Measurements from ENCODE around the gene NEUROG3. TPM values are rescaled to one million over a fixed set of nuclear protein-coding genes. Genes with fewer than 3 reads are reported as not detected.

NEUROG3 gene
- total and polyA plus RNA-seq, 2 of the 8 experiments (the other 6 are each of a cell fraction or from before 2014, with no cell fraction given): 0.45 TPM; not detected in 1

- no peak overlapping the region for H3K27ac ChIP-seq (ENCODE audit: low read depth, low read length)
- H2BK5ac ChIP-seq (ENCODE audit: low read depth, low read length): no peak overlapping the region
- H4K5ac ChIP-seq (ENCODE audit: insufficient read length, low read depth, low read length): no peak overlapping the region
- no peak overlapping the region for H3K18ac ChIP-seq (ENCODE audit: extremely low read depth, low read length)
- H3K4me3 ChIP-seq (ENCODE audit: extremely low read depth in 1 of 4, insufficient read depth in 2 of 4, low read depth in 3 of 4, low read length in 4 of 4): no peak overlapping the region
- no peaks in the 10 kb centered on the region for H3K23me2 ChIP-seq (ENCODE audit: low read depth, low read length)
- H3K56ac ChIP-seq (replicated peaks; ENCODE audit: insufficient read length, low read depth, low read length): no peak overlapping the region
- no peak overlapping the region for H2AK5ac ChIP-seq (ENCODE audit: low read depth, low read length)
- H3K14ac ChIP-seq (ENCODE audit: insufficient read length): no peak overlapping the region
- no peak overlapping the region for H2BK12ac ChIP-seq (ENCODE audit: low read depth, low read length)
- no peak overlapping the region for H3K4me2 ChIP-seq (ENCODE audit: insufficient read depth in 1 of 2, low read depth in 2 of 2, low read length in 2 of 2)
- FAIRE-seq (no peak), DNase-seq (ENCODE audit: low read depth in 1 of 2, low spot score in 2 of 2) (no peak)
- H3K4ac ChIP-seq (replicated peaks; ENCODE audit: insufficient read length, low read depth, low read length): no peak overlapping the region
- H3K23ac ChIP-seq (ENCODE audit: insufficient read length): no peak overlapping the region
- H3K79me2 ChIP-seq (ENCODE audit: control insufficient read depth in 1 of 2, insufficient read depth in 2 of 2, low read length in 2 of 2): 0 out of 4 replicates have a peak, but pooled peaks cover 0 to 3% of the 10 kb centered on the region in 2 experiments
- 67% methylated on average over 1 of the region's 1 CpG; no CpG with 5 or more reads in 1 of the 2 experiments for WGBS, 2 experiments (ENCODE audit: extremely low coverage in 1 of 2, insufficient coverage in 1 of 2, insufficient read length in 1 of 2, insufficient replicate concordance in 2 of 2, low coverage in 1 of 2, low lambda C conversion rate in 2 of 2, missing lambda C conversion rate in 1 of 2)
- no peak overlapping the region for H2BK20ac ChIP-seq (ENCODE audit: low read length)
- no peak for TF ChIP-seq BCL11A (IDR thresholded peaks at IDR 0.05; ENCODE audit: low read depth in 2 of 2, low read length in 2 of 2)
- no peak for TF ChIP-seq TAF1 (IDR thresholded peaks at IDR 0.05; ENCODE audit: low read depth, low read length)
- TF ChIP-seq SUZ12 (IDR thresholded peaks at IDR 0.05; ENCODE audit: low read length): no peak
- TF ChIP-seq KDM5A (IDR thresholded peaks at IDR 0.05; ENCODE audit: low read length): no peak
- TF ChIP-seq EGR1 (IDR thresholded peaks at IDR 0.05; ENCODE audit: borderline replicate concordance, low read depth, low read length): no peak
- TF ChIP-seq MAFK (IDR thresholded peaks at IDR 0.05; ENCODE audit: low read depth, low read length): no peak
- H3K4me1 ChIP-seq (replicated peaks in 1 of 4; ENCODE audit: control insufficient read depth in 3 of 4, insufficient read depth in 4 of 4, low read length in 3 of 4): peaks cover 0 to 3% (median under 1%) of the 10 kb centered on the region in 4 experiments; a peak in 2 of 7 replicates
- H4K8ac ChIP-seq (ENCODE audit: extremely low read depth, insufficient read depth, low read length): no peak overlapping the region
- H3K79me1 ChIP-seq (ENCODE audit: low read depth, low read length): no peaks in the 10 kb centered on the region
- no peaks in the 10 kb centered on the region for H3K36me3 ChIP-seq (ENCODE audit: control insufficient read depth in 2 of 4, insufficient read depth in 4 of 4, low read length in 3 of 4)
- ChIA-PET CTCF (ENCODE audit: partially characterized antibody) (interaction anchor here (0.7 to 47.4 kb wide), 5 partner anchors 36 to 604 kb away, joined by 3 to 578 read pairs (median 3); no protein-coding TSS in a partner anchor), POLR2A (ENCODE audit: partially characterized antibody) (interaction anchor here (1.0 kb wide), 1 partner anchor 15 kb away, joined by 3 read pairs; no protein-coding TSS in a partner anchor)
- H2BK120ac ChIP-seq (replicated peaks; ENCODE audit: low read depth, low read length): no peak overlapping the region
- no peak overlapping the region for H4K91ac ChIP-seq (replicated peaks; ENCODE audit: insufficient read length, low read length)
- peaks cover 16 to 18% of the 10 kb centered on the region in 2 experiments; a peak in 3 of 4 replicates for H3K9me3 ChIP-seq (ENCODE audit: insufficient read depth in 2 of 2, low read depth in 1 of 2, low read length in 1 of 2)
- no peak overlapping the region for H3K9ac ChIP-seq (replicated peaks in 1 of 4; ENCODE audit: extremely low read depth in 1 of 4, low read depth in 3 of 4, low read length in 3 of 4)
- no peaks in the 10 kb centered on the region for H4K20me1 ChIP-seq (replicated peaks in 1 of 2; ENCODE audit: control insufficient read depth in 1 of 2, insufficient read depth in 2 of 2, low read length in 2 of 2)
- H3K27me3 ChIP-seq (replicated peaks in 1 of 4; ENCODE audit: control insufficient read depth in 3 of 4, extremely low read depth in 1 of 4, insufficient read depth in 3 of 4, low read length in 3 of 4): no peaks in the 10 kb centered on the region; a peak in 3 of 7 replicates
- H2BK15ac ChIP-seq (ENCODE audit: low read length): no peak overlapping the region
- H2AFZ ChIP-seq (ENCODE audit: low read length): no peak overlapping the region
Measured at GRCh38 chr10:69552268-69552667, 21.0 kb downstream of the NEUROG3 start.
